Transverse colon (tissue), 4 donors: ENCODE data around the gene RAPGEF4.
A peak's percentile ranks its signal among the peaks of the same experiment; 100 is the strongest.

Experiments used
- CTCF ChIP-seq, 5 experiments: fragments of 200-600 bp in 3 of 5; fragments of 450-650 bp in 2 of 5; sonication (generic) in 3 of 5; IDR thresholded peaks; 1 replicate in 2 of 5; 2 replicates in 3 of 5; pipeline ENCODE4 v1.5.1; 2016 to 2017; ENCODE audit warnings: antibody characterized with exemption in 5 of 5, inconsistent platforms in 3 of 5, mild to moderate bottlenecking in 2 of 5, moderate library complexity in 1 of 5
- EP300 ChIP-seq: sonication (generic); formaldehyde crosslinking; IDR thresholded peaks from one replicate; pipeline ENCODE4 v1.6.1; 2017; ENCODE audit warnings: antibody characterized with exemption, low read depth
- POLR2A ChIP-seq: fragments of 450-650 bp; IDR thresholded peaks from one replicate; pipeline ENCODE4 v1.6.1; 2016; ENCODE audit warnings: antibody characterized with exemption, mild to moderate bottlenecking, moderate library complexity
- POLR2AphosphoS5 ChIP-seq, 3 donors: sonication (generic); formaldehyde crosslinking; IDR thresholded peaks; one replicate each; pipeline ENCODE4 v1.6.1; 2016; ENCODE audit warnings: antibody characterized with exemption in 3 of 3

DNA sequence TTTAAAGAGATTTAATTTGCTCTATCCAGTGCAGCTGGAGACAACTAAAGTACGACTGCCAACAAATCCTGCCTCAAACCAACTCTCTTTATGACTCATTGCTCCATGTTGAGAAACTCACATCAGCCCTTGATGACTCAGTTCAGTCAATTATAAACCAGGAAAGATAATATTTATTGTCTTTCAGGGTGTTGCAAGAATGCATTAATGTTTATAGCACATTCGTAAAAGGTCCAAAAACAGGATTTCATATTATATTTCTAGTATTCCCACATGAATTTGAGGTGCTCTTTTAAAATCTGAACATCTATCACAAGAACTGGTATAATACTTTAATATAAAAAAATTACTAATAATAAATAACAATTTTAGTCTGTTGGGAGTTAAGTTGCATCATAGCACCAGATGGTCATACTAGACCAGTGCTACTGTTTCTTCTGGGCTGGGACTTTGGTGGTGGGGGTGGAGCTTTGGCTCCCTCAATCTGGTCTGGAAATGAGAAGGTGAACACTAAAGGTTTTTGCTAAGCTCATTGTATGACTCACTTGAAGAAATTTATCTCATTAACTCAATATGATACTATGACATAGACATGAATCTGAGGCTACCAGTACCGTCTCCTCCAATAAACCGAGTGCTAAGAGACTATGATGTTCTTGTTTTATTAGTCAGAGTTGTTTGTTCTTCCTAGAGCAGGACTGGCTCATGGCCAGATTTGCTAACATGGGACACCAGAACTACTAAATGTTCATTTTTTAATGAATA is 313.4 kb downstream of the RAPGEF4 start:
- no peak for TF ChIP-seq CTCF (IDR thresholded peaks at IDR 0.05)
- peak; percentile 27 to 81 (median 77) for TF ChIP-seq POLR2AphosphoS5 (IDR thresholded peaks at IDR 0.05)
- no peak for TF ChIP-seq POLR2A
- peak; percentile 17 for TF ChIP-seq EP300
